K562 (cell line): ENCODE results near the gene TCIRG1. TPM values are rescaled to one million over a fixed set of nuclear protein-coding genes. Genes with fewer than 3 reads are reported as not detected.

Source experiments
- SP1 ChIP-seq: sonication (generic); formaldehyde crosslinking; IDR thresholded peaks from 2 replicates; pipeline ENCODE4 v1.8.1; 2022; ENCODE audit warnings: mild to moderate bottlenecking, missing genetic modification reagents
- SRF ChIP-seq, 2 experiments: fragments of 250-450, 450-650 bp in 1 of 2; sonication (Bioruptor Pico) in 1 of 2; sonication (generic) in 1 of 2; formaldehyde crosslinking; IDR thresholded peaks; 2 replicates each; pipeline versions ENCODE4 v1.5.0 to v1.5.1; 2020 to 2022; ENCODE audit warnings: mild to moderate bottlenecking in 1 of 2, missing genetic modification reagents in 1 of 2
- STAT5A ChIP-seq: IDR thresholded peaks from 2 replicates; pipeline ENCODE4 v1.6.1; 2012; ENCODE audit warnings: low read length, inconsistent platforms, borderline replicate concordance
- TAF15 ChIP-seq: fragments of 200-400 bp; formaldehyde crosslinking; IDR thresholded peaks from 2 replicates; pipeline ENCODE4 v1.6.1; 2017; ENCODE audit warnings: mild to moderate bottlenecking, low read depth, low read length, moderate library complexity
- ZNF354B ChIP-seq: fragments of 250-450 bp; sonication (Bioruptor Pico); IDR thresholded peaks from 2 replicates; pipeline ENCODE4 v1.4.0; 2020
- polyA plus RNA-seq, 8 experiments: library from polyadenylated mRNA; depleted of rRNA in 4 of 8; stranded (reverse) in 5 of 8; unstranded in 3 of 8; fragments of >200 nt; fragmentation: Nextera tagmentation in 2 of 8; fragmentation: Illumina TruSeq in 1 of 8; extraction: Ambion mirVana in 2 of 8; extraction: Trizol in 1 of 8; gene quantifications; 2 replicates each; pipeline versions ENCODE4 v1.2.1 to v1.2.3, GENCODE V29; 2011 to 2014; ENCODE audit warnings: inconsistent platforms in 1 of 8, missing spikeins in 1 of 8
- total RNA-seq, 7 experiments: library from RNA; depleted of rRNA in 6 of 7; stranded (reverse); fragments of >200 nt in 6 of 7; fragmentation: Illumina TruSeq in 2 of 7; extraction: Trizol in 2 of 7; gene quantifications; 2 replicates each; pipeline versions ENCODE4 v1.2.1 to v1.2.3, GENCODE V29; 2011 to 2021; ENCODE audit warnings: low replicate concordance in 1 of 7
- TF ChIP-seq, protein P1 (sequence below): fragments of 250-450 bp; sonication (Bioruptor Pico); IDR thresholded peaks from 2 replicates; pipeline ENCODE4 v1.4.0; 2020
- TF ChIP-seq, protein P2 (sequence below): sonication (generic); formaldehyde crosslinking; IDR thresholded peaks from 2 replicates; pipeline ENCODE4 v1.8.1; 2023; ENCODE audit warnings: mild to moderate bottlenecking, missing genetic modification reagents
- TF ChIP-seq, protein P3 (sequence below), 2 experiments: fragments of 450-650 bp; IDR thresholded peaks; 2 replicates each; pipeline ENCODE4 v1.6.1; 2018; ENCODE audit warnings: mild to moderate bottlenecking in 2 of 2, low read depth in 1 of 2; ENCODE audit not compliant: partially characterized antibody in 2 of 2
- TF ChIP-seq, protein P4 (sequence below), 2 experiments: fragments of 450-650 bp; IDR thresholded peaks; 2 replicates each; pipeline ENCODE4 v1.6.1; 2016

The TCIRG1 gene
- total and polyA plus RNA-seq, 9 of the 15 experiments (the other 6 are each of a cell fraction or from before 2014, with no cell fraction given) = 0.49 to 143 (median 24.4) TPM

DNA sequence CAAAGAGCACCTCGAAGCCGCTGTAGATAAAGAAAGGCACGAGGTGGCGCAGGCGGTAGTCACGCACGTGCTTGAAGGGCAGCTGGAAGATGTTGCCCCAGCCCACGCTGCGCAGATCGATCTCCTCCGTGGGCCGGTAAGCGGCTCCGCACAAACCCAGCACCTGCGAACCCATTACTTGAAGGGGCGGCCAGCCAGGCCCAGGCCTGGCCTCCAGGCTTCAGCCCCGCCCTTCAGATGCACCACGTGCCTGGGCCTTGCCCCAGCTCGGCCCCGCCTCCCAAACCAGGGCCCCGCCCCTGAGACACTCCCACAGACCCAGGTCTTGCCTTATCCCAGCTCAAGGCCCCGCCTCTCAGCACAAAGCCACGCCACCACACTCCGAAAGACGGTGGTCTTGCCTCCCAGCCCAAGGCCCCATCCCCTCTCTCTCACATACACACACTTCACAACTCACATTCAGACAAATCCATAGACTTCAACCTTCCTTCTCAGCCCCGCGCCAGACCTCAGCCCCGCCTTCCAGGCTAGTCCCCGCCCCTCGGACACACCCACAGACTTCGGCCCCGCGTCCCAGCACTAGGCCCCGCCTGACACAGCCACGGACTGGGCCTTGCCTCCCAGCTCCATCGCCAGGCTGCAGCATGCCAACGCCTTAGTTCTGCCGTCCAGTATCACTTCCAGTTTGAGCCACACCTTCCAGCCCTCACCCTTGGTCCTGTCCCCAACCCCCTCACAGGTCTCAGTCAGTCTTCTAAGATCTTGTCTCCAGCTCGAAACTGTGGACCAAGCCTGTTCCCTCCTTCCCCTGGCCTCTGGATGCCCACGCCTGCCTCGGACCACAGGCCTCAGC is 42.0 kb upstream of the TCIRG1 start (continued):
- TF ChIP-seq, protein P1, sequence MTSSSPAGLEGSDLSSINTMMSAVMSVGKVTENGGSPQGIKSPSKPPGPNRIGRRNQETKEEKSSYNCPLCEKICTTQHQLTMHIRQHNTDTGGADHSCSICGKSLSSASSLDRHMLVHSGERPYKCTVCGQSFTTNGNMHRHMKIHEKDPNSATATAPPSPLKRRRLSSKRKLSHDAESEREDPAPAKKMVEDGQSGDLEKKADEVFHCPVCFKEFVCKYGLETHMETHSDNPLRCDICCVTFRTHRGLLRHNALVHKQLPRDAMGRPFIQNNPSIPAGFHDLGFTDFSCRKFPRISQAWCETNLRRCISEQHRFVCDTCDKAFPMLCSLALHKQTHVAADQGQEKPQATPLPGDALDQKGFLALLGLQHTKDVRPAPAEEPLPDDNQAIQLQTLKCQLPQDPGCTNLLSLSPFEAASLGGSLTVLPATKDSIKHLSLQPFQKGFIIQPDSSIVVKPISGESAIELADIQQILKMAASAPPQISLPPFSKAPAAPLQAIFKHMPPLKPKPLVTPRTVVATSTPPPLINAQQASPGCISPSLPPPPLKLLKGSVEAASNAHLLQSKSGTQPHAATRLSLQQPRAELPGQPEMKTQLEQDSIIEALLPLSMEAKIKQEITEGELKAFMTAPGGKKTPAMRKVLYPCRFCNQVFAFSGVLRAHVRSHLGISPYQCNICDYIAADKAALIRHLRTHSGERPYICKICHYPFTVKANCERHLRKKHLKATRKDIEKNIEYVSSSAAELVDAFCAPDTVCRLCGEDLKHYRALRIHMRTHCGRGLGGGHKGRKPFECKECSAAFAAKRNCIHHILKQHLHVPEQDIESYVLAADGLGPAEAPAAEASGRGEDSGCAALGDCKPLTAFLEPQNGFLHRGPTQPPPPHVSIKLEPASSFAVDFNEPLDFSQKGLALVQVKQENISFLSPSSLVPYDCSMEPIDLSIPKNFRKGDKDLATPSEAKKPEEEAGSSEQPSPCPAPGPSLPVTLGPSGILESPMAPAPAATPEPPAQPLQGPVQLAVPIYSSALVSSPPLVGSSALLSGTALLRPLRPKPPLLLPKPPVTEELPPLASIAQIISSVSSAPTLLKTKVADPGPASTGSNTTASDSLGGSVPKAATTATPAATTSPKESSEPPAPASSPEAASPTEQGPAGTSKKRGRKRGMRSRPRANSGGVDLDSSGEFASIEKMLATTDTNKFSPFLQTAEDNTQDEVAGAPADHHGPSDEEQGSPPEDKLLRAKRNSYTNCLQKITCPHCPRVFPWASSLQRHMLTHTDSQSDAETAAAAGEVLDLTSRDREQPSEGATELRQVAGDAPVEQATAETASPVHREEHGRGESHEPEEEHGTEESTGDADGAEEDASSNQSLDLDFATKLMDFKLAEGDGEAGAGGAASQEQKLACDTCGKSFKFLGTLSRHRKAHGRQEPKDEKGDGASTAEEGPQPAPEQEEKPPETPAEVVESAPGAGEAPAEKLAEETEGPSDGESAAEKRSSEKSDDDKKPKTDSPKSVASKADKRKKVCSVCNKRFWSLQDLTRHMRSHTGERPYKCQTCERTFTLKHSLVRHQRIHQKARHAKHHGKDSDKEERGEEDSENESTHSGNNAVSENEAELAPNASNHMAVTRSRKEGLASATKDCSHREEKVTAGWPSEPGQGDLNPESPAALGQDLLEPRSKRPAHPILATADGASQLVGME = no peak
- TF ChIP-seq ZNF354B (CRISPR knock-in tag) (no peak), SRF (CRISPR knock-in tag; IDR thresholded peaks at IDR 0.05) (no peak; a peak in 1 of 4 replicates), TAF15 (no peak), SP1 (CRISPR knock-in tag) (peak; percentile 97), STAT5A (no peak)
- TF ChIP-seq, protein P2, sequence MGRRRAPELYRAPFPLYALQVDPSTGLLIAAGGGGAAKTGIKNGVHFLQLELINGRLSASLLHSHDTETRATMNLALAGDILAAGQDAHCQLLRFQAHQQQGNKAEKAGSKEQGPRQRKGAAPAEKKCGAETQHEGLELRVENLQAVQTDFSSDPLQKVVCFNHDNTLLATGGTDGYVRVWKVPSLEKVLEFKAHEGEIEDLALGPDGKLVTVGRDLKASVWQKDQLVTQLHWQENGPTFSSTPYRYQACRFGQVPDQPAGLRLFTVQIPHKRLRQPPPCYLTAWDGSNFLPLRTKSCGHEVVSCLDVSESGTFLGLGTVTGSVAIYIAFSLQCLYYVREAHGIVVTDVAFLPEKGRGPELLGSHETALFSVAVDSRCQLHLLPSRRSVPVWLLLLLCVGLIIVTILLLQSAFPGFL = no peak
- TF ChIP-seq, protein P3, sequence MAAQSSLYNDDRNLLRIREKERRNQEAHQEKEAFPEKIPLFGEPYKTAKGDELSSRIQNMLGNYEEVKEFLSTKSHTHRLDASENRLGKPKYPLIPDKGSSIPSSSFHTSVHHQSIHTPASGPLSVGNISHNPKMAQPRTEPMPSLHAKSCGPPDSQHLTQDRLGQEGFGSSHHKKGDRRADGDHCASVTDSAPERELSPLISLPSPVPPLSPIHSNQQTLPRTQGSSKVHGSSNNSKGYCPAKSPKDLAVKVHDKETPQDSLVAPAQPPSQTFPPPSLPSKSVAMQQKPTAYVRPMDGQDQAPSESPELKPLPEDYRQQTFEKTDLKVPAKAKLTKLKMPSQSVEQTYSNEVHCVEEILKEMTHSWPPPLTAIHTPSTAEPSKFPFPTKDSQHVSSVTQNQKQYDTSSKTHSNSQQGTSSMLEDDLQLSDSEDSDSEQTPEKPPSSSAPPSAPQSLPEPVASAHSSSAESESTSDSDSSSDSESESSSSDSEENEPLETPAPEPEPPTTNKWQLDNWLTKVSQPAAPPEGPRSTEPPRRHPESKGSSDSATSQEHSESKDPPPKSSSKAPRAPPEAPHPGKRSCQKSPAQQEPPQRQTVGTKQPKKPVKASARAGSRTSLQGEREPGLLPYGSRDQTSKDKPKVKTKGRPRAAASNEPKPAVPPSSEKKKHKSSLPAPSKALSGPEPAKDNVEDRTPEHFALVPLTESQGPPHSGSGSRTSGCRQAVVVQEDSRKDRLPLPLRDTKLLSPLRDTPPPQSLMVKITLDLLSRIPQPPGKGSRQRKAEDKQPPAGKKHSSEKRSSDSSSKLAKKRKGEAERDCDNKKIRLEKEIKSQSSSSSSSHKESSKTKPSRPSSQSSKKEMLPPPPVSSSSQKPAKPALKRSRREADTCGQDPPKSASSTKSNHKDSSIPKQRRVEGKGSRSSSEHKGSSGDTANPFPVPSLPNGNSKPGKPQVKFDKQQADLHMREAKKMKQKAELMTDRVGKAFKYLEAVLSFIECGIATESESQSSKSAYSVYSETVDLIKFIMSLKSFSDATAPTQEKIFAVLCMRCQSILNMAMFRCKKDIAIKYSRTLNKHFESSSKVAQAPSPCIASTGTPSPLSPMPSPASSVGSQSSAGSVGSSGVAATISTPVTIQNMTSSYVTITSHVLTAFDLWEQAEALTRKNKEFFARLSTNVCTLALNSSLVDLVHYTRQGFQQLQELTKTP (IDR thresholded peaks at IDR 0.05; ENCODE audit: low read depth in 1 of 2, partially characterized antibody in 2 of 2) = peak in 1 of 2 experiments; percentile 77
- TF ChIP-seq, protein P4, sequence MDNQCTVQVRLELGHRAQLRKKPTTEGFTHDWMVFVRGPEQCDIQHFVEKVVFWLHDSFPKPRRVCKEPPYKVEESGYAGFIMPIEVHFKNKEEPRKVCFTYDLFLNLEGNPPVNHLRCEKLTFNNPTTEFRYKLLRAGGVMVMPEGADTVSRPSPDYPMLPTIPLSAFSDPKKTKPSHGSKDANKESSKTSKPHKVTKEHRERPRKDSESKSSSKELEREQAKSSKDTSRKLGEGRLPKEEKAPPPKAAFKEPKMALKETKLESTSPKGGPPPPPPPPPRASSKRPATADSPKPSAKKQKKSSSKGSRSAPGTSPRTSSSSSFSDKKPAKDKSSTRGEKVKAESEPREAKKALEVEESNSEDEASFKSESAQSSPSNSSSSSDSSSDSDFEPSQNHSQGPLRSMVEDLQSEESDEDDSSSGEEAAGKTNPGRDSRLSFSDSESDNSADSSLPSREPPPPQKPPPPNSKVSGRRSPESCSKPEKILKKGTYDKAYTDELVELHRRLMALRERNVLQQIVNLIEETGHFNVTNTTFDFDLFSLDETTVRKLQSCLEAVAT (IDR thresholded peaks at IDR 0.05) = no peak
